IMR-90 (cell line): ENCODE data around the gene PRKCA.

Experiments
- BHLHE40 ChIP-seq: fragments of 150-350 bp; IDR thresholded peaks from 2 replicates; pipeline ENCODE4 v1.6.1; 2016; ENCODE audit warnings: mild to moderate bottlenecking, low read depth, low read length
- CEBPB ChIP-seq: IDR thresholded peaks from 2 replicates; pipeline ENCODE4 v1.6.1; 2012; ENCODE audit warnings: low read depth, low read length, improper control_type of control experiment
- CHD1 ChIP-seq: IDR thresholded peaks from 2 replicates; pipeline ENCODE4 v1.6.1; 2012; ENCODE audit warnings: low read depth, low read length, improper control_type of control experiment
- MAZ ChIP-seq: IDR thresholded peaks from 2 replicates; pipeline ENCODE4 v1.6.1; 2012; ENCODE audit warnings: low read depth, mild to moderate bottlenecking, low read length, improper control_type of control experiment, moderate library complexity, borderline replicate concordance
- POLR2A ChIP-seq: IDR thresholded peaks from 2 replicates; pipeline ENCODE4 v1.6.1; 2012; ENCODE audit warnings: mild to moderate bottlenecking, low read depth, low read length
- RAD21 ChIP-seq: IDR thresholded peaks from 2 replicates; pipeline ENCODE4 v1.6.1; 2012; ENCODE audit warnings: low read length, improper control_type of control experiment
- RFX5 ChIP-seq: IDR thresholded peaks from 2 replicates; pipeline ENCODE4 v1.8.0; 2012; ENCODE audit warnings: low read depth, mild to moderate bottlenecking, low read length, moderate library complexity
- SMC3 ChIP-seq: fragments of 150-350 bp; IDR thresholded peaks from 2 replicates; pipeline ENCODE4 v1.6.1; 2016; ENCODE audit warnings: low read depth, mild to moderate bottlenecking, antibody characterized with exemption, low read length, moderate library complexity
- TF ChIP-seq, protein P1 (sequence below): conservative IDR thresholded peaks from 2 replicates; pipeline ENCODE4 v1.5.1; 2012; ENCODE audit warnings: mild to moderate bottlenecking, low read depth, low read length, improper control_type of control experiment
- TF ChIP-seq, protein P2 (sequence below): fragments of 150-350 bp; IDR thresholded peaks from 2 replicates; pipeline ENCODE4 v1.6.1; 2017; ENCODE audit warnings: mild to moderate bottlenecking, antibody characterized with exemption, low read length, low read depth

DNA sequence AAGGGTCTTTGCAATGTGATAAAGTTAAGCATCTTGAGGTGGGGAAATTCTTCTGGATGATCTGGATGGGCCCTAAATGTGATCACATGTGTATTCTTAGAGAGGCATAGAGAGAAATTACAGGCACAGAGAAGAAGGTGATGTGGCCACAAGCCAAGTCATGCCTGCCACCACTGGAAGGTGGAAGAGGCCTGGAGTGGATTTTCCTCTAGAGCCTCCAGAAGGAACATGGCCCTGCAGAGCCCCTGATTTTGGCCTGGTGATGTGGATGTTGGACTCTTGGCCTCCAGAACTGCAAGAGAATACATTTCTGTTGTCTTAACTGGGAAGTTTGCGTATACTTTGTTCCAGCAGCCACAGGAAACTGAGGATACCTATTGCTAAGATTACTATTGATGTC, 375.6 kb downstream of the PRKCA start:
- TF ChIP-seq MAZ (no peak), BHLHE40 (no peak), POLR2A (no peak), CHD1 (no peak), RFX5 (no peak), SMC3 (no peak), RAD21 (no peak), CEBPB (no peak)
- TF ChIP-seq, protein P1, sequence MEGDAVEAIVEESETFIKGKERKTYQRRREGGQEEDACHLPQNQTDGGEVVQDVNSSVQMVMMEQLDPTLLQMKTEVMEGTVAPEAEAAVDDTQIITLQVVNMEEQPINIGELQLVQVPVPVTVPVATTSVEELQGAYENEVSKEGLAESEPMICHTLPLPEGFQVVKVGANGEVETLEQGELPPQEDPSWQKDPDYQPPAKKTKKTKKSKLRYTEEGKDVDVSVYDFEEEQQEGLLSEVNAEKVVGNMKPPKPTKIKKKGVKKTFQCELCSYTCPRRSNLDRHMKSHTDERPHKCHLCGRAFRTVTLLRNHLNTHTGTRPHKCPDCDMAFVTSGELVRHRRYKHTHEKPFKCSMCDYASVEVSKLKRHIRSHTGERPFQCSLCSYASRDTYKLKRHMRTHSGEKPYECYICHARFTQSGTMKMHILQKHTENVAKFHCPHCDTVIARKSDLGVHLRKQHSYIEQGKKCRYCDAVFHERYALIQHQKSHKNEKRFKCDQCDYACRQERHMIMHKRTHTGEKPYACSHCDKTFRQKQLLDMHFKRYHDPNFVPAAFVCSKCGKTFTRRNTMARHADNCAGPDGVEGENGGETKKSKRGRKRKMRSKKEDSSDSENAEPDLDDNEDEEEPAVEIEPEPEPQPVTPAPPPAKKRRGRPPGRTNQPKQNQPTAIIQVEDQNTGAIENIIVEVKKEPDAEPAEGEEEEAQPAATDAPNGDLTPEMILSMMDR: no peak
- TF ChIP-seq, protein P2, sequence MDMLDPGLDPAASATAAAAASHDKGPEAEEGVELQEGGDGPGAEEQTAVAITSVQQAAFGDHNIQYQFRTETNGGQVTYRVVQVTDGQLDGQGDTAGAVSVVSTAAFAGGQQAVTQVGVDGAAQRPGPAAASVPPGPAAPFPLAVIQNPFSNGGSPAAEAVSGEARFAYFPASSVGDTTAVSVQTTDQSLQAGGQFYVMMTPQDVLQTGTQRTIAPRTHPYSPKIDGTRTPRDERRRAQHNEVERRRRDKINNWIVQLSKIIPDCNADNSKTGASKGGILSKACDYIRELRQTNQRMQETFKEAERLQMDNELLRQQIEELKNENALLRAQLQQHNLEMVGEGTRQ: no peak
